Glutamatergic neuron (in vitro differentiated cells): ENCODE measurements around the gene PPP1R12A. TPM values are rescaled to one million over a fixed set of nuclear protein-coding genes. Genes with fewer than 3 reads are reported as not detected.

Experiments used
- DNase-seq: peaks from one replicate; pipeline ENCODE4 v3.0.0; 2022
- H3K27ac Mint-ChIP-seq: one replicate; pipeline ENCODE4 v1.8.0; 2020; ENCODE audit warnings: mild to moderate bottlenecking, mixed read lengths, inconsistent platforms; ENCODE audit not compliant: unreplicated experiment
- H3K27me3 Mint-ChIP-seq: one replicate; pipeline ENCODE4 v1.8.0; 2020; ENCODE audit warnings: mild to moderate bottlenecking, moderate library complexity, mixed read lengths, inconsistent platforms; ENCODE audit not compliant: unreplicated experiment
- H3K36me3 Mint-ChIP-seq: one replicate; pipeline ENCODE4 v1.8.0; 2020; ENCODE audit warnings: mild to moderate bottlenecking, mixed read lengths, inconsistent platforms; ENCODE audit not compliant: unreplicated experiment
- H3K4me1 Mint-ChIP-seq: one replicate; pipeline ENCODE4 v1.8.0; 2020; ENCODE audit warnings: mild to moderate bottlenecking, low read depth, mixed read lengths, inconsistent platforms; ENCODE audit not compliant: unreplicated experiment
- H3K4me3 Mint-ChIP-seq: one replicate; pipeline ENCODE4 v1.8.0; 2020; ENCODE audit warnings: mild to moderate bottlenecking, mixed read lengths, inconsistent platforms; ENCODE audit not compliant: unreplicated experiment
- H3K9me3 Mint-ChIP-seq: one replicate; pipeline ENCODE4 v1.8.0; 2020; ENCODE audit warnings: mild to moderate bottlenecking, moderate library complexity, mixed read lengths, inconsistent platforms; ENCODE audit not compliant: unreplicated experiment
- long read RNA-seq: library from polyadenylated mRNA; unstranded; transcript quantifications from one replicate; pipeline ENCODE4 v2.0.0, GENCODE V29; 2020; ENCODE audit not compliant: unreplicated experiment
- total RNA-seq: library from RNA; stranded (reverse); fragmentation: NEBNext Ultra II Directional; extraction: Animal tissue kit (Norgen Biotek cat#: 25700); gene quantifications from one replicate; pipeline ENCODE4 v1.2.1, GENCODE V29; 2021; ENCODE audit not compliant: unreplicated experiment
- TF ChIP-seq, protein P1 (sequence below): fragments of 200-600 bp; sonication (generic); IDR thresholded peaks from one replicate; pipeline ENCODE4 v1.5.0; 2021; ENCODE audit not compliant: partially characterized antibody, unreplicated experiment

PPP1R12A gene
- total RNA-seq = 56.8 TPM
- long read RNA-seq, partial matches to known transcripts = 21 of 26 reads
- long read RNA-seq, other reads (novel, unspliced or antisense) = 5 of 26 reads

DNA sequence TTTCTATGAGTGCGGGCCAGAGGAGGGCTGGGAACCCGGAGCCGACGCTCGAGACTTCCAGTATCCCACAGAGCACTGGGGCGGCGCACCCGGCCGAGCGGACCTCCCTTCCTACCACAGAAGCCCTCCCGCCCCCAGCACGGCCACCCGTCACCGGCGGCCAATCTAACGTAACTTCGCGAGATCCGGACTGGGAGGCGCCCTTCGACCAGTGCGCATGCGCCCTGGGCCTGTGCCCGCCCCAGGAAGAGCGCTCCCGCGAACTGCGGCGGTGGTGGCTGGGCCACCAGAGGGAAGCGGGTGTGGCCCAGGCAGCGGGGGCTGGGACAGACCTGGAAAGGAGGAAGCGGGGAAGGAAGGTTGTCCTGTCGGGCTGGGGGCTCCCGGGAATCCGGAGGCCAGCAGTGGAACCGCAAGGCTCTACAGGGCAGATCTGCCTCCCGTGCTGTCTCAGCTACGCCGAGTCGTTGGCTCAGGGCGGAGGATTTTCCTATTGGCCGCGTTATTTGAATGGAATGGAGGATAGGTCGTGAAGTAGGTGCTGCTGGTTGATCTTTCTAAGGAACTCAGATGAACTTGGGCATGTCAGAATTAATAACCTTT, at the start of gene PPP1R12A:
PPP1R12A (minus strand) TSS at position 77 of the 603 bp plus-strand sequence. CDS start 166 bp downstream, outside the sequence.
- H3K4me1 Mint-ChIP-seq = peaks cover 9% of the 10 kb centered on the region
- H3K4me3 Mint-ChIP-seq = peak within 1 kb of the TSS; percentile 99
- peak; percentile 97 for DNase-seq
- H3K36me3 Mint-ChIP-seq = no peaks in the 10 kb centered on the region
- TF ChIP-seq, protein P1, sequence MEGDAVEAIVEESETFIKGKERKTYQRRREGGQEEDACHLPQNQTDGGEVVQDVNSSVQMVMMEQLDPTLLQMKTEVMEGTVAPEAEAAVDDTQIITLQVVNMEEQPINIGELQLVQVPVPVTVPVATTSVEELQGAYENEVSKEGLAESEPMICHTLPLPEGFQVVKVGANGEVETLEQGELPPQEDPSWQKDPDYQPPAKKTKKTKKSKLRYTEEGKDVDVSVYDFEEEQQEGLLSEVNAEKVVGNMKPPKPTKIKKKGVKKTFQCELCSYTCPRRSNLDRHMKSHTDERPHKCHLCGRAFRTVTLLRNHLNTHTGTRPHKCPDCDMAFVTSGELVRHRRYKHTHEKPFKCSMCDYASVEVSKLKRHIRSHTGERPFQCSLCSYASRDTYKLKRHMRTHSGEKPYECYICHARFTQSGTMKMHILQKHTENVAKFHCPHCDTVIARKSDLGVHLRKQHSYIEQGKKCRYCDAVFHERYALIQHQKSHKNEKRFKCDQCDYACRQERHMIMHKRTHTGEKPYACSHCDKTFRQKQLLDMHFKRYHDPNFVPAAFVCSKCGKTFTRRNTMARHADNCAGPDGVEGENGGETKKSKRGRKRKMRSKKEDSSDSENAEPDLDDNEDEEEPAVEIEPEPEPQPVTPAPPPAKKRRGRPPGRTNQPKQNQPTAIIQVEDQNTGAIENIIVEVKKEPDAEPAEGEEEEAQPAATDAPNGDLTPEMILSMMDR = no peak
- H3K27me3 Mint-ChIP-seq = peaks cover 12% of the 10 kb centered on the region
- peak within 1 kb of the TSS; percentile 95 for H3K27ac Mint-ChIP-seq
- H3K9me3 Mint-ChIP-seq = peaks cover 13% of the 10 kb centered on the region

DNA sequence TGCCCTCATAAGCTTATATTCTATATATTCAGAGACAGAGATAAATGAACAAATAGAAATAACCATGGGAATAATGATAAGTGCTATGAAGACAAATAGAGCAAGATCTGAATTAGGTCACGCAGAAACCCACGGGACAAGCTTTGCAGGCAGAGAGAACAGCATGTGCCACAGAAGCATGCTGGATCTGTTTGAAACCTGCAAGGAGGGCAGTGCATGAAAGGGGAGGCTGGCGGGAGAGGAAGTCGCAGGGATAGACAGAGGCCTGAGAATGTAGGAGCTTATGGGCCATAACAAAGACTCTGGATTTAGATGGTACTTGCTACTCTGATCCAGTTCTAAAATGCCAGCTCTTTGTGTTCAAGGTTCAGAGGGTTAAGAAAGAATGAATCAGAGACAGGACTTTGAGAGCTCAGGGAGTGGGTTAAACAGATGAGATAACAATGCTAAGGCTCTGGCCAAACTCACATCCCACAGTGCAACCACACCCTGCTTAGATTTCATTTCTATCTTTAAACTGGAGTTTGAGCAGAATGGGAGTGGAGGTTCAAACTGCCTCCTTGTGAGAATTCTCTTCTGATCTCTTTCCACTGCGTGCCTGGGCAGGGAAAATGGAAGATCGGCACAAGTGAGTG, 49.2 kb upstream of the PPP1R12A start:
- no peaks in the 10 kb centered on the region for H3K9me3 Mint-ChIP-seq
- no peak overlapping the region for H3K4me3 Mint-ChIP-seq
- no peak overlapping the region for H3K27ac Mint-ChIP-seq
- TF ChIP-seq, protein P1 = no peak
- H3K36me3 Mint-ChIP-seq = no peaks in the 10 kb centered on the region
- no peaks in the 10 kb centered on the region for H3K27me3 Mint-ChIP-seq
- no peak for DNase-seq
- H3K4me1 Mint-ChIP-seq = no peaks in the 10 kb centered on the region

DNA sequence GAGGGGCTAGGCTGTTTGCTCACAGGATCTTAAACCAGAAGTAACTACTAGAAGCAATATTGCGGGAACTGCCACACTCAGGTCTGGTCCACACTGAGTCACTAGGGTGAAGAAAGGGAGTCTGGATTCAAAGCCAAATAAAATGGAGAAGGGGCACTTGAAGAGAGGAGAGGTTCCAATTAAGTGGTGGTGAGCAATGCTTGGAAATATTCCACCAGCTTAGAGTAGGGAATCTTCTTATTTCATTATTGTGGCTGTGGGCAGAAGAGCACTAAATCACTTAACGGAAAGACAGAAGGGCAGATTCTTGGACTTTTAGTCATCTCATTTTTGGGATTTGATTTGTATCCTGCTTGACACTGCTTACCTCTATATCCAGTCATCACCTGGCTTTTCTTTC, 48.6 kb upstream of the PPP1R12A start:
- Mint-ChIP-seq H3K9me3 (no peaks in the 10 kb centered on the region), H3K27me3 (no peaks in the 10 kb centered on the region), H3K27ac (no peak overlapping the region), H3K4me3 (no peak overlapping the region), H3K4me1 (no peaks in the 10 kb centered on the region), H3K36me3 (no peaks in the 10 kb centered on the region)
- DNase-seq = no peak
- TF ChIP-seq, protein P1 = no peak

DNA sequence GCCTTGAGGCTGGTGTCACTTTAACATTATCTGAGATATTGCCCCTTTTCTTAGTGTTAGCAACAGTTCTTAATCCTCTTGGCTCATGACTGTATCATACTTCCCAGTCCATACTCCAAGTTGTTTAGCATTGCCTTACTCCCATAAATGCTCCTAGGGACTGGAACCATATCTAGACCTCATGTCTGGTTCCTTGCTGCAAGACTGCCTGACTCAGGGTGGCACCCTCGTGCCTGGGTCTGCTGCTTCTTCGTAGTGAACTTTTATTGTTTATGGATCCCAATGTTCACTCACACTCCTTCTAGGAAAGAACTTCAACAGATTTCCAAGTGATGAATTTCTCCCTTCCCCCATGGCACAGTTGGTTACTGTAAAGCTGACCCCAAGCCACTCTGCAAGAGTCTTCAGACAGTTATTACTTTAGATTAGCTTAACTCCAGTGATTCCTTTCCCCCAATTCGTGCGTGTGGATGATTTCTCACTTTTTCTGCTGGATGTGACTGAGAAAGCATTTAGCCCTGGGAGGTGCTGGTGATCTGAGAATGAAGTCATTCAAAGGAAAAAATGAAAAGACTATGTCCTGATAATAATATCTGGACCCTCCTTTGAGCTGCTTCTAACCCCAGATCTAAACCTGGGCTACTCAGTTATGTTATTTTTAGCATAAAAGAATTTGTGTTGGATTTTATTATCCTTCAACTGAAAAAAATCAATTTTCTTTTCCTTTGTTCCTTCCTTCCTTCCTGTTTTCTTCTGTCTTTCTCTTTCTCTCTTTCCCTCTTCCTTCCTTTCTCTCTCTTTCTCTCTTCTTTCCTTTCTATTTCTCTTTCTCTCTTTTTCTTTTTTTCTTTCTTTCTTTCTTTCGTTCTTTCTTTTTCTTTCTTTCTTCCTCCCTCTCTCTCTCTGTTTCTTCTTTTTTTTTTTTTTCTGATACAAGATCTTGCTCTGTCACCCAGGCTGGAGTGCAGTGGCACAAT, 47.5 kb upstream of the PPP1R12A start:
- Mint-ChIP-seq H3K36me3 (no peaks in the 10 kb centered on the region), H3K4me1 (peaks cover 6% of the 10 kb centered on the region), H3K27ac (no peak overlapping the region), H3K9me3 (peaks cover 2% of the 10 kb centered on the region), H3K27me3 (no peaks in the 10 kb centered on the region), H3K4me3 (no peak overlapping the region)
- TF ChIP-seq, protein P1 = no peak
- DNase-seq = no peak
